ENCODE measurements around the gene CYTH3. TPM values are rescaled to one million over a fixed set of nuclear protein-coding genes. Genes with fewer than 3 reads are reported as not detected.
"Not testable (repeated sequence)": the region's sequence is repeated elsewhere in the genome, so short reads cannot be mapped to it uniquely, and the experiment has no call there.

The CYTH3 gene
- total RNA-seq, 1 donor from 2014 or later = 30.7 TPM

DNA sequence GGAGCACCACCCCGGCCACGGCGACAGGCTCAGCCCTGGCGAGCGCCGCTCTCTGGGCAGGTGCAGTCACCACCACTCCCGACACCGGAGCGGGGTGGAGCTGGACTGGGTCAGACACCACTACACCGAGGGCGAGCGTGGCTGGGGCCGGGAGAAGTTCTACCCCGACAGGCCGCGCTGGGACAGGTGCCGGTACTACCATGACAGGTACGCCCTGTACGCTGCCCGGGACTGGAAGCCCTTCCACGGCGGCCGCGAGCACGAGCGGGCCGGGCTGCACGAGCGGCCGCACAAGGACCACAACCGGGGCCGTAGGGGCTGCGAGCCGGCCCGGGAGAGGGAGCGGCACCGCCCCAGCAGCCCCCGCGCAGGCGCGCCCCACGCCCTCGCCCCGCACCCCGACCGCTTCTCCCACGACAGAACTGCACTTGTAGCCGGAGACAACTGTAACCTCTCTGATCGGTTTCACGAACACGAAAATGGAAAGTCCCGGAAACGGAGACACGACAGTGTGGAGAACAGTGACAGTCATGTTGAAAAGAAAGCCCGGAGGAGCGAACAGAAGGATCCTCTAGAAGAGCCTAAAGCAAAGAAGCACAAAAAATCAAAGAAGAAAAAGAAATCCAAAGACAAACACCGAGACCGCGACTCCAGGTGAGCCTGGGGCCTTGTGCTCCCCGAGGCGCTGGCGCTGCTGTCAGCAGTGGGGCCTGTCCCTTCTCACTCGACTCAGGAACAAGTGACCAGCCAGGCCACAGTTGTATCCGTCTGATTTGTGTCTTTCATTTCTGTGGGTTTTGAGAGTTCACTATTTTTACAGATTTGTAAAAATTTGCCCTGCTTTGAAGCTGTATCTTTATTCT, 117.7 kb downstream of the CYTH3 start:
- DNase-seq (ENCODE audit: extremely low read depth, low read depth, low spot score) = no peak

- DNase-seq (ENCODE audit: extremely low read depth, low read depth, low spot score) = no peak
Measured at GRCh38 chr7:6153646-6154541, 118.5 kb downstream of the CYTH3 start.

DNA sequence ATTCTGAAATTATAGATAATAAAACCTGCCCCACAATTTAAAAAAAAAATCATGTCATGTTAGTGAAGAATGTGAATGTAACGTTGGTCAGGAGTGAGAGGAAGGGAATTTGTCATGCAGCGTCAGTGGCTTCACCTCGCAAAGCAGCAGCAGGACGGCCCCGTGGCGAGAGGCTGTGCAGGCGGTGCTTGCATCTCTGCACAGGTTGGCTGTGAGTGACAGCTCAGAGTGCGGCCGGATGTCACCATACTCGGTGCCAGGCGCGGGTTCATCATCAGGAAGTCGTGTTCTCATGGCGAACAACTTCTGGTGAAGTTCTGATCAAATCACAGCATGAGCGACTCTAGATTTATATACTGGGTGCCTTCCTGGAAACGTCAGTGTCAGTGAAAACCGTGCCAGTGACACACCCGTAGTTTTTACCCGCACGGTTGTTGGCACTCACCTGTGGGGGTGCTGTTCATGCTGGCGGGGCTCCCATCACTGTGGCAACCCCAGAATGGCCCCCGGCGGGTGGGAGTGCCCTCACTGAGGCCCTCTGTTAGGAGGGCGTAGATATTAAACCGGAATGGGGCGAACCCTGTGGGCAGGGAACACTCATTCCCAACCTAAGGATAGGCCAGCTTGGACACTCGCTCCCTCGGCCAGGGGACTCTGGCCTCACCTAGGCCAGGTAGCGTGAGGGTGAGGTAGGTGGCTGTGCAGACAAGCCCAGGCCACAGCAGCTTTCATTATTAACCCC, 120.3 kb downstream of the CYTH3 start:
- no peak for DNase-seq (ENCODE audit: extremely low read depth, low read depth, low spot score)

DNA sequence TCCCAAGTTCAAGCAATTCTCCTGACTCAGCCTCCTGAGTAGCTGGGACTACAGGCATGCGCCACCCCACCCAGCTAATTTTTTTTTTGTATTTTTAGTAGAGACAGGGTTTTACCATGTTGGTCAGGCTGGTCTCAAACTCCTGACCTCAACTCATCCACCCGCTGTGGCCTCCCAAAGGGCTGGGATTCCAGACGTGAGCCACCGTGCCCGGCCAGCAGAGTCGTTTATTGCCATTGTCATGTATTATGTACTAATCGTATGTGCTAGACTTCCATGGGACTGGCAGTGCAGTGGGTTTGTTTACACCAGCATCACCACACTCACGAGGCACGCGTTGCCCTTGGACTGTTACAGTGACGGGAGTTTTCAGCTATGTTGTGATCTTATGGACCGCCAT, 120.9 kb downstream of the CYTH3 start:
- DNase-seq (ENCODE audit: extremely low read depth, low read depth, low spot score) = not testable (repeated sequence)

- no peak for DNase-seq (ENCODE audit: extremely low read depth, low read depth, low spot score)
Measured at GRCh38 chr7:6149996-6150395, 122.4 kb downstream of the CYTH3 start.

DNA sequence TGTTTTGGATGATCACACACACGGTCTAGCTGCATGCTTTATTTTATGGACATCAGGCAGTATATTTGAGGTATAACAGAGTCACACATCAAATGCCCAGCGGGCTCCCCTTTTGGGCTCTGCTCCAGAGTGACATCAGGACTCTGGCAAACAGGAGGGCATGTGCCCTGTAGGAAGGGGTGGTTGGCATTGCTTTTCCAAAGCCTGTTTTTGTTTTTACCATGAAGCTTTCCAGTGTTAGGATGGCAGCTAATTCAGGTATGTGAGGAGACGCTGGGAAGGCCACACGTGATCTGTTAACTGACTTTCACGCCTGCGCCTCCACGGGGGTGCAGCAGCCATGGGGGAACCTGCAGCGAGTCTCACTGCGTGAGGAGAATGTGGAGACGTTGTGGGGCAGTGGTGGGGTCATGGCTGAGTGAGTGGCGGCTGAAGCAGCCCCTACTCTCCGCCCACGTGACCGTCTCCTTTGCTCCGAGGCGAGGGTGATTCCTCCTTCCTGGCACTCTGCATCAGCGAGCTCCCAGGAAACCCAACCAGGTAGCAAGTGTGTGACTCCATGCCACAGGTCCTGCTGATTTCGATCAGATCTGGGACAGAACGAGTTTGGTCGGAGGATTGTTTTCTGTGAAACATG, 123.6 kb downstream of the CYTH3 start:
- DNase-seq (ENCODE audit: extremely low read depth, low read depth, low spot score) = no peak

GRCh38 chr7:6147627-6148026, 124.8 kb downstream of the CYTH3 start:
- no peak for DNase-seq (ENCODE audit: extremely low read depth, low read depth, low spot score)

DNA sequence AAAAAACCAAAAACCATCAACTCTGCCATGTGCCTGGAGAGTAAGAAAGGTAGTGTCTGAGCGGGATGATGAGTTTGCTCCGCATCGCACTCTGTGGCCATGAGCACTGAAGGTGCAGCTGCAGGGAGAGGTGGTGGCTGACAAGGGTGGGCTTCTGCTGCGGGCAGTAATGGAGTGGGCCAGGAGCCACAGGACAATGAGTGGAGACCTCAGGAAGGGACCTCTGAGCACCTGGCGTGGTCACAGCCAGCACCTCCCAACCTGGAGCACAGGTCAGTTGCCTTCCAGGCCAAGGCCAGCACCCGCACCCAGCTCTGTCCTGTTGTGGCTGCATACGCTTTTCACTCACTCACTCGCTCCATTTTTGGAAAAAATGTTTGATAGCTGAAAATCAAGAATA, 125.8 kb downstream of the CYTH3 start:
- no peak for DNase-seq (ENCODE audit: extremely low read depth, low read depth, low spot score)

- DNase-seq (ENCODE audit: extremely low read depth, low read depth, low spot score) = no peak
Measured at GRCh38 chr7:6143997-6144396, 128.4 kb downstream of the CYTH3 start.

GRCh38 chr7:6142871-6143380, 129.5 kb downstream of the CYTH3 start:
- DNase-seq (ENCODE audit: extremely low read depth, low read depth, low spot score) = no peak

DNA sequence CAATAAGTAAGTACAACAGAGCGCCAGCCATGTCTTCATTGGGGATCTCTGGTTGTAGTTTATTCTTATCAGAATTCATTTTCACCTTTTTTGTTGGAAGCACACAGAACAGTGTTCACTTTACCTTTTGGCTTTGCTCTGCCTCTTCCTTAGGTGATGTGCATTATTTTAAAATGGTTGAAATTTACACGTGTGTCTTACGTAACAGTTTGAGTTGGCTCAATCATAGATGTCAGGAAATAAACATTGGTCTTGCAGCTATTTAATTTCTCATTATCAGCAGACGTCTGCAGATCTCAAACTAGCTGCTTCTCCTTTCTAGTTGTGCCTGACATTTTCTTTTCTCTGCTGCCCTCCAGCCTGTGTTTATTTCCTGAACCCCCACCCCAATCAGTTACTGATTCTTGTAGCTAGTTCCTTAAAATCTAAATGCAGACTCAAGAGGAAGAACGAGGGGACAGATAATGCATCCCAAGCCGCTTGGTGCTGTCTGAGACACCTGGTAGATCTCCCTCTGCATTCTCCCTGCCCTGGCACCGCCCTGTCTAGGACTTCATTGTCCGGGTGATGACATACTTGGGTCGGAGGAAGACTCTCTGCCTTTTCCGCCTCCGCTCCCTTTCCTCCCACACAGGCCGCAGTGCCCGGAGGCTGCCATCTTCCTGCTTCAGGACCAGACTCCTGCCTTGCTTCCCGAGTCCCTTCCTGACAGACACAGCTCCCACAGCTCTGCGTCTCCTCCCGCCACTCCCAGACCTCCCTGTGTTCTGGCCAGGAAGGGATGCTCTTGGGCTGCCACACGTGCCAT, 133.0 kb downstream of the CYTH3 start:
- no peak for DNase-seq (ENCODE audit: extremely low read depth, low read depth, low spot score)

DNA sequence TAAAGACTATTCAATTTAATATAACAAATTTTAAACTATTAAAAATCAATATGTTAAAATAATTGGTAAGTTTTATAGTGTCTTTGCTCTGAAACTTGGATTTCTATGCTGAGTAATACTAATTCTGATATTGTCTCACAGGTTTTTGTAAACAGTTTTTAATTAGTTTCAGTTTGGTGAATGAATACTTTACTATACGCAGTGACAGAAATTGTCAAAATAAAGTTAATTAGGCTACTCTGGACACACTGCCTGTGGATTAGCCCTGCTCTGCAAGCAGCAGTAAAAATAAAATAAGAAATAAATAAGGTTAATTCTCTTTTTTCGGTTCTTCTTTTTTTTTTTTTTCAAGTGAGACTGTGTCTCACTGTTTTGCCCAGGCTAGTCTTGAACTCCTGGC, 135.9 kb downstream of the CYTH3 start:
- DNase-seq (ENCODE audit: extremely low read depth, low read depth, low spot score) = no peak

DNA sequence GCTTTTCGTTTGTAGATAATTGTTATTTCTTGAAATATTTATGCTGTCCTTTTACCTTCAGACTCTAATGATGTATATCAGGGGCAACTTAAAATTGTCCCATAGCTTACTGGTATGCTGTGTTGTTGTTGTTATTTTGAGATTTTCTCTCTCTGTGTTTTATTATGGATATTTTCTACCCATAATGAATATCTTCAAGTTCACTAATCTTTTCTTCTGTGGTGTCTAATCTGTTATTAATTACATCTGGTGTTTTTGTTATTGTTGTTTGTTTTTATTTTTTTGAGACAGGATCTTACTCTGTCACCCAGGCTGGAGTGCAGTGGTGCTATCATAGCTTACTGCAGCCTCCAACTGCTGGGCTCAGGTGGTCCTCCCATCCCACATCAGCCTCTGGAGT, 139.2 kb downstream of the CYTH3 start:
- DNase-seq (ENCODE audit: extremely low read depth, low read depth, low spot score) = no peak

DNA sequence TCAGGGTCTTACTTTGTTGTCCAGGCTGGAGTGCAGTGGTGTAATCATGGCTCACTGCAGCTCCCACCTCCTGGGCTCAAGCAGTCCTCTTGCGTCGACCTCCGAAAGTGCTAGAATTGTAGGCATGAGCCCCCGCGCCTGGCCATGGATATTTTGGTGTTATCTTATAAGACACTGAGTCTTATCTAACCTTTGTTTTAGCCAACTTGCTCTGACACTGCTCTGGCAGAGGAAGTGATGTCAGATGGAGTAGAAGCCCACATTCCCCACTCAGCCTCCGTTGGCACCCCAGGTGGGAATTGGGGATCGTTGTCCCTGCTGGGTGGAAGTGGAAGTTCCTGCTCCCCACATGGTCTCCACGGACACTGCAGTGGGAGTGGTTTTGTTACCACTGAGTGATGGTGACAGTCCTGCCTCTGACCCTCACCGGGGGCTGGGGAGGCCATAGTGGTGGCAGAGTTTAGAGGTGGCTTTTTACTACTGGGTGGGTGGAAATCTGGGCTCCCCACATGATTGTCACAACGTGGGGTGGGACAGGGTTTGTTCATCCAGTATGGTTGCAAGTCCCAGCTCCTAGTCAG, 142.3 kb downstream of the CYTH3 start:
- DNase-seq (ENCODE audit: extremely low read depth, low read depth, low spot score) = no peak

- no peak for DNase-seq (ENCODE audit: extremely low read depth, low read depth, low spot score)
Measured at GRCh38 chr7:6128205-6128604, 144.2 kb downstream of the CYTH3 start.

DNA sequence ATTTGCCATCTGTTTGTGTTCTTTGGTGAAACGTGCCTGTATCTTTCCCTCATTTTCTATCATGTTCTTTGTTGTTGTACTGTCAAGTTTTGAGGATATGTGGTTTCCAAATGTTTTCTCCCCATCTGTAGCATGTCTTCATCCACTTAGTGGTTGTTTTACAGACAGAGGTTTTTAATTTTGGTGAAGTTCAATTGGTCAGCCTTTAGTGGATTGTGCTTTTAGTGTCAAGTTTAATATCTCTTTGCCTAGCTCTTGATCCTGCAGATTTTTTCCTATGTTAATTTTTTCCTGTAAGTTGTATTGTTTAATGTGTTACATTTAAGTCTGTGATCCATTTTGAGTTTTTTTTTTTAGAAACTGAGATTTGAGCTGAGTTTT, 145.3 kb downstream of the CYTH3 start:
- DNase-seq (ENCODE audit: extremely low read depth, low read depth, low spot score) = no peak

DNA sequence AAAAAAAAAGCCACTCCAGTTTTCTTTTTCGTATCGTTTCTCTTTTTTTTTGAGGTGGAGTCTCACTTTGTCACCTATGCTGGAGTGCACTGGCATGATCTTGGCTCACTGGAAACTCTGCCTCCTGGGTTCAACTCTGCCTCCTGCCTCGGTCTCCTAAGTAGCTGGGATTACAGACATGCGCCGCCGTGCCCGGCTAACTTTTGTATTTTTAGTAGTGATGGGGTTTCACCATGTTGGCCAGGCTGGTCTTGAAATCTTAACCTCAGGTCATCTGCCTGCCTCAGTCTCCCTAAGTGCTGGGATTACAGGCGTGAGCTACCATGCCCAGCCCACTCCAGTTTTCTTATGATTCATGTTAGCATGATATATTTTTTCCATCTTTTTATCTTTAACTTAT, 148.6 kb downstream of the CYTH3 start:
- no peak for DNase-seq (ENCODE audit: extremely low read depth, low read depth, low spot score)

GRCh38 chr7:6121141-6121540, 151.3 kb downstream of the CYTH3 start:
- DNase-seq (ENCODE audit: extremely low read depth, low read depth, low spot score) = no peak

DNA sequence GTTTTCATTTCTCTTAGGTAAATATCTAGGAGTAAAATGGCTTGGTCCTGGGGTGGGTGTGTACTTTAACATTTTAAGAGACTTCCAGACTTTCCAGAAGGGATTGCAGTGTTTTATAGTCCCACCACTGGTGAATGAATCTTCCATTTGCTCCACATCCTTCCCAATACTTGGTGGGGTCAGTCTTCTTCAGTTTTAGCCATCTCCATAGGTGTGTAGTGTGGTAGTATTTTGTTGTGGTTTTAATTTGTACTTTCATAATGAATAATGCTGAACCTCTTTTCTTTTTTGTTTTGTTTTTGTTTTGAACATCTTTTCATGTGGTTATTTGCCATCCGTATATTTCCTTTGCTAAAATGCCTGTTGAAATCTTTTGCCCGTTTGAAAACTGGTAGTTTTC, 154.9 kb downstream of the CYTH3 start:
- no peak for DNase-seq (ENCODE audit: extremely low read depth, low read depth, low spot score)
